Gastroesophageal sphincter (tissue), 4 donors: ENCODE measurements around the gene AGO3. TPM values are rescaled to one million over a fixed set of nuclear protein-coding genes. Genes with fewer than 3 reads are reported as not detected.

ENCODE experiments used
- ATAC-seq: fragments of 150-250 bp; one replicate; pipeline ENCODE4 v1.9.1; 2016; ENCODE audit warnings: mild to moderate bottlenecking, moderate library complexity
- H3K27ac ChIP-seq, 4 donors: fragments of 200-600 bp; sonication (generic) in 3 of 4; 1 replicate in 3 of 4; 2 replicates in 1 of 4; pipeline ENCODE4 v1.5.1; 2016 to 2019
- H3K27me3 ChIP-seq: fragments of 200-600 bp; sonication (generic); one replicate; pipeline ENCODE4 v1.5.1; 2019
- H3K36me3 ChIP-seq, 2 donors: fragments of 200-600 bp; sonication (generic); one replicate each; pipeline ENCODE4 v1.5.1; 2019; ENCODE audit warnings: control low read depth in 1 of 2
- H3K4me1 ChIP-seq, 3 donors: fragments of 200-600 bp; sonication (generic); 1 replicate in 2 of 3; 2 replicates in 1 of 3; pipeline ENCODE4 v1.5.1; 2016 to 2019; ENCODE audit warnings: control low read depth in 2 of 3
- H3K4me3 ChIP-seq, 2 donors: fragments of 200-600 bp; sonication (generic); one replicate each; pipeline ENCODE4 v1.5.1; 2019; ENCODE audit warnings: mild to moderate bottlenecking in 1 of 2, moderate library complexity in 1 of 2
- H3K9me3 ChIP-seq, 3 donors: fragments of 200-600 bp; sonication (generic); one replicate each; pipeline ENCODE4 v1.5.1; 2017 to 2019; ENCODE audit warnings: control low read depth in 2 of 3
- CTCF ChIP-seq, 4 experiments: fragments of 200-600 bp in 2 of 4; fragments of 450-650 bp in 2 of 4; sonication (generic) in 1 of 4; IDR thresholded peaks; one replicate each; pipeline ENCODE4 v1.5.1; 2017 to 2019; ENCODE audit warnings: antibody characterized with exemption in 4 of 4, mild to moderate bottlenecking in 2 of 4, moderate library complexity in 2 of 4
- EP300 ChIP-seq: sonication (generic); formaldehyde crosslinking; IDR thresholded peaks from one replicate; pipeline ENCODE4 v1.6.1; 2017; ENCODE audit warnings: antibody characterized with exemption, mild to moderate bottlenecking
- POLR2A ChIP-seq, 2 donors: fragments of 450-650 bp; IDR thresholded peaks; one replicate each; pipeline ENCODE4 v1.6.1; 2017; ENCODE audit warnings: antibody characterized with exemption in 2 of 2, mild to moderate bottlenecking in 2 of 2, moderate library complexity in 1 of 2
- POLR2AphosphoS5 ChIP-seq: sonication (generic); formaldehyde crosslinking; IDR thresholded peaks from one replicate; pipeline ENCODE4 v1.6.1; 2017; ENCODE audit warnings: antibody characterized with exemption
- WGBS, 2 donors: methylation state at CpG; one replicate each; pipeline ENCODE4 v1.1.5; 2018; ENCODE audit warnings: low coverage in 1 of 2; 5-methylcytosine and 5-hydroxymethylcytosine counted together
- total RNA-seq, 4 donors: library from RNA; depleted of rRNA; stranded (reverse); fragments of >200 nt; gene quantifications; one replicate each; pipeline ENCODE4 v1.1.0, GENCODE V29; 2016

Gene AGO3
- total RNA-seq, 4 donors from 2014 or later = 33.9 to 36.9 (median 34.2) TPM

GRCh38 chr1:36080801-36081200, 149.9 kb downstream of the AGO3 start:
- Histone ChIP-seq H3K4me3 (no peak overlapping the region), H3K36me3 (no peaks in the 10 kb centered on the region), H3K27me3 (peaks cover 17% of the 10 kb centered on the region), H3K9me3 (no peaks in the 10 kb centered on the region), H3K27ac (no peak overlapping the region), H3K4me1 (peaks cover 0 to 16% (median 8%) of the 10 kb centered on the region in 3 donors)
- ATAC-seq = no peak
- WGBS, 2 donors = 75 to 83% methylated on average over 4 to 6 of the region's 6 CpGs
- no peak for TF ChIP-seq CTCF (IDR thresholded peaks at IDR 0.05)
- TF ChIP-seq POLR2AphosphoS5 = no peak
- TF ChIP-seq POLR2A (IDR thresholded peaks at IDR 0.05) = no peak
- no peak for TF ChIP-seq EP300

- WGBS, 2 donors = 53 to 71% methylated on average over 1 to 3 of the region's 3 CpGs
- Histone ChIP-seq H3K9me3 (no peaks in the 10 kb centered on the region), H3K27ac (no peak overlapping the region), H3K4me1 (peaks cover 0 to 16% (median 8%) of the 10 kb centered on the region in 3 donors), H3K36me3 (no peaks in the 10 kb centered on the region), H3K4me3 (no peak overlapping the region), H3K27me3 (peaks cover 26% of the 10 kb centered on the region)
- TF ChIP-seq CTCF (IDR thresholded peaks at IDR 0.05) (no peak), POLR2A (IDR thresholded peaks at IDR 0.05) (no peak), POLR2AphosphoS5 (no peak), EP300 (no peak)
- ATAC-seq = no peak
Observed at GRCh38 chr1:36081926-36082485, 151.1 kb downstream of the AGO3 start.

- Histone ChIP-seq H3K27me3 (peaks cover 29% of the 10 kb centered on the region), H3K4me1 (peaks cover 0 to 20% (median 11%) of the 10 kb centered on the region in 3 donors), H3K27ac (no peak overlapping the region), H3K9me3 (no peaks in the 10 kb centered on the region), H3K4me3 (no peak overlapping the region), H3K36me3 (no peaks in the 10 kb centered on the region)
- no peak for ATAC-seq
- 84 to 98% methylated on average over 11 of the region's 13 CpGs for WGBS, 2 donors
- TF ChIP-seq POLR2AphosphoS5 (no peak), CTCF (IDR thresholded peaks at IDR 0.05) (no peak), POLR2A (IDR thresholded peaks at IDR 0.05) (no peak), EP300 (no peak)
Observed at GRCh38 chr1:36083219-36083618, 152.3 kb downstream of the AGO3 start.

GRCh38 chr1:36083635-36084496, 153.0 kb downstream of the AGO3 start, which contains the start of gene TEKT2:
TEKT2 (plus strand) TSS chr1:36084094; CDS start chr1:36084922, 828 bp downstream.
- H3K27ac ChIP-seq = peak within 1 kb of the TSS in 1 of 4 donors; percentile 58
- H3K9me3 ChIP-seq = no peaks in the 10 kb centered on the region
- WGBS, 2 donors = 20 to 90% methylated on average over 2 to 5 of the region's 59 CpGs
- peaks cover 0 to 24% (median 14%) of the 10 kb centered on the region in 3 donors for H3K4me1 ChIP-seq
- no peak for TF ChIP-seq POLR2A (IDR thresholded peaks at IDR 0.05)
- no peaks in the 10 kb centered on the region for H3K36me3 ChIP-seq
- H3K4me3 ChIP-seq = peak within 1 kb of the TSS; percentile 34 to 53
- H3K27me3 ChIP-seq = peaks cover 29% of the 10 kb centered on the region
- no peak for ATAC-seq

GRCh38 chr1:36084497-36085115, 153.7 kb downstream of the AGO3 start:
- H3K27me3 ChIP-seq = peaks cover 29% of the 10 kb centered on the region
- H3K9me3 ChIP-seq = no peaks in the 10 kb centered on the region
- H3K36me3 ChIP-seq = no peaks in the 10 kb centered on the region
- peaks cover 0 to 29% (median 17%) of the 10 kb centered on the region in 3 donors for H3K4me1 ChIP-seq
- no peak for ATAC-seq
- peak overlapping the region in 1 of 4 donors; percentile 58 for H3K27ac ChIP-seq
- WGBS, 2 donors = 0% methylated on average over 3 of the region's 19 CpGs; no CpG with 5 or more reads in 1 of the 2 donors
- no peak for TF ChIP-seq CTCF (IDR thresholded peaks at IDR 0.05)
- no peak for TF ChIP-seq EP300
- no peak for TF ChIP-seq POLR2A (IDR thresholded peaks at IDR 0.05)
- no peak for TF ChIP-seq POLR2AphosphoS5
- H3K4me3 ChIP-seq = peak overlapping the region; percentile 34 to 53
